IPS-18a (cell line): ENCODE measurements around the gene PTPRJ.
"Not testable (repeated sequence)": the region's sequence is repeated elsewhere in the genome, so short reads cannot be mapped to it uniquely, and the experiment has no call there.

Source experiments
- H3K27ac ChIP-seq: one replicate; pipeline ENCODE4 v1.5.1; 2013; ENCODE audit warnings: low read length
- H3K27me3 ChIP-seq: one replicate; pipeline ENCODE4 v1.6.1; 2013; ENCODE audit warnings: mild to moderate bottlenecking, low read length; ENCODE audit not compliant: control insufficient read depth, insufficient read depth
- H3K36me3 ChIP-seq: one replicate; pipeline ENCODE4 v1.6.1; 2013; ENCODE audit warnings: low read depth, low read length; ENCODE audit not compliant: control insufficient read depth
- H3K4me1 ChIP-seq: one replicate; pipeline ENCODE4 v1.6.1; 2013; ENCODE audit warnings: low read depth, low read length; ENCODE audit not compliant: control insufficient read depth
- H3K4me3 ChIP-seq: one replicate; pipeline ENCODE4 v1.5.1; 2013; ENCODE audit warnings: low read length
- H3K9ac ChIP-seq: one replicate; pipeline ENCODE4 v1.6.1; 2013; ENCODE audit warnings: mild to moderate bottlenecking, low read length, moderate library complexity
- H3K9me3 ChIP-seq: one replicate; pipeline ENCODE4 v1.6.1; 2013; ENCODE audit warnings: low read depth, low read length; ENCODE audit not compliant: control insufficient read depth

The PTPRJ gene

GRCh38 chr11:48125866-48126265 is 145.5 kb downstream of the PTPRJ start:
- Histone ChIP-seq H3K4me3 (no peak overlapping the region), H3K4me1 (no peaks in the 10 kb centered on the region), H3K27me3 (no peaks in the 10 kb centered on the region), H3K9ac (no peak overlapping the region), H3K36me3 (peaks cover 19% of the 10 kb centered on the region), H3K27ac (no peak overlapping the region), H3K9me3 (no peaks in the 10 kb centered on the region)

GRCh38 chr11:48127521-48128183 is 147.3 kb downstream of the PTPRJ start:
- no peak overlapping the region for H3K9ac ChIP-seq
- H3K27ac ChIP-seq: no peak overlapping the region
- no peak overlapping the region for H3K4me3 ChIP-seq
- H3K9me3 ChIP-seq: no peaks in the 10 kb centered on the region
- no peaks in the 10 kb centered on the region for H3K4me1 ChIP-seq
- H3K27me3 ChIP-seq: no peaks in the 10 kb centered on the region
- peaks cover 19% of the 10 kb centered on the region for H3K36me3 ChIP-seq

GRCh38 chr11:48129697-48130395 is 149.5 kb downstream of the PTPRJ start:
- peaks cover 11% of the 10 kb centered on the region for H3K4me1 ChIP-seq
- H3K9ac ChIP-seq: no peak overlapping the region
- H3K36me3 ChIP-seq: peaks cover 19% of the 10 kb centered on the region
- no peaks in the 10 kb centered on the region for H3K9me3 ChIP-seq
- H3K4me3 ChIP-seq: no peak overlapping the region
- H3K27ac ChIP-seq: no peak overlapping the region
- no peaks in the 10 kb centered on the region for H3K27me3 ChIP-seq

- Histone ChIP-seq H3K9me3 (no peaks in the 10 kb centered on the region), H3K27ac (no peak overlapping the region), H3K4me3 (no peak overlapping the region), H3K27me3 (no peaks in the 10 kb centered on the region), H3K36me3 (no peaks in the 10 kb centered on the region), H3K9ac (peak overlapping the region; percentile 18), H3K4me1 (peaks cover 11% of the 10 kb centered on the region)
Measured at GRCh38 chr11:48134221-48134922, 154.0 kb downstream of the PTPRJ start.

- Histone ChIP-seq H3K36me3 (no peaks in the 10 kb centered on the region), H3K4me1 (peaks cover 11% of the 10 kb centered on the region), H3K9me3 (no peaks in the 10 kb centered on the region), H3K4me3 (no peak overlapping the region), H3K27me3 (no peaks in the 10 kb centered on the region), H3K9ac (no peak overlapping the region), H3K27ac (no peak overlapping the region)
Measured at GRCh38 chr11:48138222-48138621, 157.9 kb downstream of the PTPRJ start.

GRCh38 chr11:48139896-48140295 is 159.5 kb downstream of the PTPRJ start:
- H3K4me3 ChIP-seq, H3K27me3 ChIP-seq, H3K4me1 ChIP-seq, H3K9me3 ChIP-seq, H3K9ac ChIP-seq, H3K36me3 ChIP-seq, H3K27ac ChIP-seq: not testable (repeated sequence)

- Histone ChIP-seq H3K27ac (no peak overlapping the region), H3K36me3 (peaks cover 5% of the 10 kb centered on the region), H3K9ac (no peak overlapping the region), H3K9me3 (no peaks in the 10 kb centered on the region), H3K4me1 (no peaks in the 10 kb centered on the region), H3K27me3 (no peaks in the 10 kb centered on the region), H3K4me3 (no peak overlapping the region)
Measured at GRCh38 chr11:48141475-48142122, 161.2 kb downstream of the PTPRJ start.

DNA sequence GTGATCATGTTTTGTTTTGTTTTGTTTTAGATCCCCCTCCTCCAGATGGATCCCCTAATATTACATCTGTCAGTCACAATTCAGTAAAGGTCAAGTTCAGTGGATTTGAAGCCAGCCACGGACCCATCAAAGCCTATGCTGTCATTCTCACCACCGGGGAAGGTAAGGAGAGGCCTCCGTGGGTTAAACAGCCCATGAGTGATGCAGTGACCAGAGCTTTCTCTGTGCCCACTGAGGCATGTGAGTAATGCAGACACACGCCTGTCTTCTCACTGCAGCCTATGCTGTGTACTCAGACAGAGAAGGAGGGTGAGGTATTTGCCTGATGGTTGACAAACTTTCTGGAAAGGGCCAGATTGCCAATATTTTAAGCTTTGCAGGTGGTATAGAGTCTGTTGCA is 162.5 kb downstream of the PTPRJ start:
- no peak overlapping the region for H3K27ac ChIP-seq
- H3K9me3 ChIP-seq: no peaks in the 10 kb centered on the region
- no peak overlapping the region for H3K4me3 ChIP-seq
- H3K9ac ChIP-seq: no peak overlapping the region
- no peaks in the 10 kb centered on the region for H3K27me3 ChIP-seq
- H3K4me1 ChIP-seq: no peaks in the 10 kb centered on the region
- H3K36me3 ChIP-seq: peaks cover 7% of the 10 kb centered on the region

DNA sequence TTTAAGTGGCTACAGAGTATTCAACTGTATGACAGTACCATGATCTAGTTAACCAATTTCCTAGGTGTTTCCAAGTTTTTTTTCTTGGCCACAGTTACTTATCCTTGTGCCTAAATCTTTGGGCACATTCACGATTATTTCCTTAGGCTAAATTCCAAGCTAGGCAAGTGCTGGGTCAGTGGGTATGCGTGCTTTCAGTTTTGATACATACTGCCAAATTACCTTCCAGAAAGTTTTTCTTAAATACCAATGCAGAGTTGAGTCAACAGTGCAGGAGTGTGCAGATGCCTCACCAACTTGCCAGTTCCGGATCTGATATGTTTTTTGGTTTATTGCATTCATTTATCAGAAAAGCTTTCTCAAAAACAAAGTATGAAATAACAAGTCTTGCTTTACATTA is 168.4 kb downstream of the PTPRJ start:
- Histone ChIP-seq H3K9me3 (no peaks in the 10 kb centered on the region), H3K4me3 (no peak overlapping the region), H3K27ac (no peak overlapping the region), H3K27me3 (no peaks in the 10 kb centered on the region), H3K36me3 (peaks cover 10% of the 10 kb centered on the region), H3K9ac (no peak overlapping the region), H3K4me1 (no peaks in the 10 kb centered on the region)

DNA sequence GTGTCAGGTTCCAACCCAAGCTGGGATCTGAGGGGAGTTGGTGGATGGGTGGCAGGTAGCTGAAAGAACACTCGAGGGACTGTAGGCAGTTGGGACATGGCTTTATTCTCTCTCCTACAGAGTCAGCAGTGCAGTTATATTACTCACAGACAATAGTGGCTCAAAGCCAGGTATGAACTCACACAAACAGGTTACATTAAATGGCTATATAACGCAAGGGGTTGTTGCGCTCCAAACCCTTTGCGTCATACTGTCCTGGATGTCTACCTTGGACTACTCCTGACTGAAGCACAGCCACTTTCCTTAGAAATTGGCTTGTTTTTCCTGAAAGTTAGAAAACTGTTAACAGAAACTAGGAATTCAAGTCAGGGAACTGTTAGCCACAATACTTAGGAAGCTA is 169.9 kb downstream of the PTPRJ start:
- Histone ChIP-seq H3K27me3 (no peaks in the 10 kb centered on the region), H3K4me3 (no peak overlapping the region), H3K27ac (no peak overlapping the region), H3K36me3 (peaks cover 10% of the 10 kb centered on the region), H3K9ac (no peak overlapping the region), H3K4me1 (no peaks in the 10 kb centered on the region), H3K9me3 (no peaks in the 10 kb centered on the region)

- no peaks in the 10 kb centered on the region for H3K27me3 ChIP-seq
- H3K9ac ChIP-seq: no peak overlapping the region
- H3K36me3 ChIP-seq: peaks cover 11% of the 10 kb centered on the region
- no peak overlapping the region for H3K4me3 ChIP-seq
- no peaks in the 10 kb centered on the region for H3K4me1 ChIP-seq
- H3K9me3 ChIP-seq: no peaks in the 10 kb centered on the region
- no peak overlapping the region for H3K27ac ChIP-seq
Measured at GRCh38 chr11:48154151-48154550, 173.8 kb downstream of the PTPRJ start.
